Caco-2 (cell line): ENCODE data around the gene KMT2C. TPM values are rescaled to one million over a fixed set of nuclear protein-coding genes. Genes with fewer than 3 reads are reported as not detected.

Experiments used
- BruUV-seq: library from RNA; stranded (reverse); fragments of 400-500 nt; replicated peaks from 2 replicates; lab custom pipeline; 2021; lab: Mats Ljungman, UMichigan
- CTCF ChIA-PET: fragments of 300-600 bp; sonication (Branson Sonifier 250); formaldehyde crosslinking; loops from one replicate; lab custom pipeline; 2022; ENCODE audit warnings: antibody characterized with exemption; lab: Charles Lee
- POLR2A ChIA-PET: fragments of 300-600 bp; sonication (Branson Sonifier 250); formaldehyde crosslinking; loops from one replicate; lab custom pipeline; 2022; ENCODE audit warnings: antibody characterized with exemption; lab: Charles Lee
- DNase-seq, 2 experiments: peaks; one replicate each; pipeline versions ENCODE4 v3.0.0 to v3.0.0-alpha.2; 2020 to 2022
- H3K27me3 ChIP-seq: replicated peaks from 2 replicates; pipeline ENCODE4 v1.6.0; 2011; ENCODE audit warnings: low read length; ENCODE audit not compliant: control insufficient read depth, insufficient read depth
- H3K36me3 ChIP-seq: 2 replicates; pipeline ENCODE4 v1.5.1; 2011; ENCODE audit warnings: low read length; ENCODE audit not compliant: control insufficient read depth, insufficient read depth
- H3K4me1 ChIP-seq: fragments of 250-450 bp; sonication (Bioruptor Pico); 2 replicates; pipeline ENCODE4 v1.5.1; 2020; ENCODE audit warnings: mild to moderate bottlenecking
- H3K4me3 ChIP-seq: 2 replicates; pipeline ENCODE4 v1.5.1; 2011; ENCODE audit warnings: low read depth, mild to moderate bottlenecking, control low read depth, low read length
- H3K9me3 ChIP-seq: fragments of 250-450 bp; sonication (Bioruptor Pico); 2 replicates; pipeline ENCODE4 v1.5.1; 2020; ENCODE audit warnings: mild to moderate bottlenecking, moderate library complexity
- H3K27ac Mint-ChIP-seq: one replicate; pipeline ENCODE4 v1.8.0; 2022; ENCODE audit warnings: mixed read lengths; ENCODE audit not compliant: unreplicated experiment
- H3K27me3 Mint-ChIP-seq: one replicate; pipeline ENCODE4 v1.8.0; 2022; ENCODE audit warnings: mixed read lengths; ENCODE audit not compliant: insufficient read depth, unreplicated experiment
- H3K36me3 Mint-ChIP-seq: one replicate; pipeline ENCODE4 v1.8.0; 2022; ENCODE audit warnings: mild to moderate bottlenecking, mixed read lengths; ENCODE audit not compliant: insufficient read depth, unreplicated experiment
- H3K4me1 Mint-ChIP-seq: one replicate; pipeline ENCODE4 v1.8.0; 2022; ENCODE audit warnings: low read depth, mixed read lengths; ENCODE audit not compliant: unreplicated experiment
- H3K4me3 Mint-ChIP-seq: one replicate; pipeline ENCODE4 v1.8.0; 2022; ENCODE audit warnings: mild to moderate bottlenecking, moderate library complexity, mixed read lengths; ENCODE audit not compliant: unreplicated experiment
- H3K9me3 Mint-ChIP-seq: one replicate; pipeline ENCODE4 v1.8.0; 2022; ENCODE audit warnings: mixed read lengths; ENCODE audit not compliant: unreplicated experiment
- intact Hi-C: fragments of 100-400 bp; cut with micrococcal nuclease; formaldehyde crosslinking; loops from one replicate; pipeline ENCODE4 v1.10.0; 2022; ENCODE audit not compliant: unreplicated experiment
- total RNA-seq: library from RNA; stranded (reverse); gene quantifications from 2 replicates; pipeline ENCODE4 v1.2.3, GENCODE V29; 2022
- TF ChIP-seq, protein P1 (sequence below), 2 experiments: fragments of 200-600 bp in 1 of 2; IDR thresholded peaks; 1 replicate in 1 of 2; 2 replicates in 1 of 2; pipeline versions ENCODE4 v1.5.1 to v1.8.0; 2011 to 2022; ENCODE audit warnings: antibody characterized with exemption in 1 of 2, control low read depth in 1 of 2, inconsistent platforms in 1 of 2, low read depth in 1 of 2, low read length in 1 of 2, mild to moderate bottlenecking in 1 of 2, moderate library complexity in 1 of 2; ENCODE audit not compliant: insufficient read depth in 1 of 2, severe bottlenecking in 1 of 2, unreplicated experiment in 1 of 2

Gene KMT2C
- total RNA-seq, 1 experiment from 2014 or later = 59.5 TPM

DNA sequence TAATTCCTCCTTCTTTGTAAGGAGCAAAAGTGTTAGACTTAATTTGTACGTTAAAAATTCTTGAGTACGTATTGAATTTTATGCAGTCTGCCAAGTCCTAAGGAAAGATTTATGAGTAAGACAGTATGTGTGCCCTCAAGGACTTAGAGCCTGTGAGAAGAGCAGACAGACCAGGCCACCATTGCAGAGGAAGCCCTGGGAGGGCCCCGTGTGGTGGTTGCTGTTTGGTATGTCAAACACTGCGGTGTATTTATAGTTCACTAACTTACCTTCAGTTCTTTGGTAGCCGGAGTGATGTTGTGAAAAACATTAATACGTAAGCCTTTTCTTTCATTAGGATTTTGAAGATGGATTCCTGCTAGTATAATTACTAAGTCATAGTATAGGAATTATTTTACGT lies 327.4 kb downstream of the KMT2C start:
- H3K27me3 Mint-ChIP-seq = no peaks in the 10 kb centered on the region
- DNase-seq = peak; percentile 57 to 61
- ChIA-PET CTCF (no interaction called here), POLR2A (no interaction called here)
- Histone ChIP-seq H3K9me3 (no peaks in the 10 kb centered on the region), H3K27me3 (no peaks in the 10 kb centered on the region), H3K4me1 (no peaks in the 10 kb centered on the region), H3K4me3 (no peak overlapping the region), H3K36me3 (no peaks in the 10 kb centered on the region)
- H3K27ac Mint-ChIP-seq = no peak overlapping the region
- no peak overlapping the region for H3K4me3 Mint-ChIP-seq
- intact Hi-C loops = loop anchor here (1.0 to 2.0 kb wide), 2 partner anchors 32 to 116 kb away; no protein-coding TSS in a partner anchor
- TF ChIP-seq, protein P1, sequence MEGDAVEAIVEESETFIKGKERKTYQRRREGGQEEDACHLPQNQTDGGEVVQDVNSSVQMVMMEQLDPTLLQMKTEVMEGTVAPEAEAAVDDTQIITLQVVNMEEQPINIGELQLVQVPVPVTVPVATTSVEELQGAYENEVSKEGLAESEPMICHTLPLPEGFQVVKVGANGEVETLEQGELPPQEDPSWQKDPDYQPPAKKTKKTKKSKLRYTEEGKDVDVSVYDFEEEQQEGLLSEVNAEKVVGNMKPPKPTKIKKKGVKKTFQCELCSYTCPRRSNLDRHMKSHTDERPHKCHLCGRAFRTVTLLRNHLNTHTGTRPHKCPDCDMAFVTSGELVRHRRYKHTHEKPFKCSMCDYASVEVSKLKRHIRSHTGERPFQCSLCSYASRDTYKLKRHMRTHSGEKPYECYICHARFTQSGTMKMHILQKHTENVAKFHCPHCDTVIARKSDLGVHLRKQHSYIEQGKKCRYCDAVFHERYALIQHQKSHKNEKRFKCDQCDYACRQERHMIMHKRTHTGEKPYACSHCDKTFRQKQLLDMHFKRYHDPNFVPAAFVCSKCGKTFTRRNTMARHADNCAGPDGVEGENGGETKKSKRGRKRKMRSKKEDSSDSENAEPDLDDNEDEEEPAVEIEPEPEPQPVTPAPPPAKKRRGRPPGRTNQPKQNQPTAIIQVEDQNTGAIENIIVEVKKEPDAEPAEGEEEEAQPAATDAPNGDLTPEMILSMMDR (IDR thresholded peaks at IDR 0.05; ENCODE audit: insufficient read depth in 1 of 2, low read depth in 1 of 2, low read length in 1 of 2, severe bottlenecking in 1 of 2, unreplicated experiment in 1 of 2) = peak in 1 of 2 experiments; percentile 37
- no peaks in the 10 kb centered on the region for H3K9me3 Mint-ChIP-seq
- BruUV-seq = no TSS peak
- H3K36me3 Mint-ChIP-seq = peaks cover 32% of the 10 kb centered on the region
- peaks cover 16% of the 10 kb centered on the region for H3K4me1 Mint-ChIP-seq

DNA sequence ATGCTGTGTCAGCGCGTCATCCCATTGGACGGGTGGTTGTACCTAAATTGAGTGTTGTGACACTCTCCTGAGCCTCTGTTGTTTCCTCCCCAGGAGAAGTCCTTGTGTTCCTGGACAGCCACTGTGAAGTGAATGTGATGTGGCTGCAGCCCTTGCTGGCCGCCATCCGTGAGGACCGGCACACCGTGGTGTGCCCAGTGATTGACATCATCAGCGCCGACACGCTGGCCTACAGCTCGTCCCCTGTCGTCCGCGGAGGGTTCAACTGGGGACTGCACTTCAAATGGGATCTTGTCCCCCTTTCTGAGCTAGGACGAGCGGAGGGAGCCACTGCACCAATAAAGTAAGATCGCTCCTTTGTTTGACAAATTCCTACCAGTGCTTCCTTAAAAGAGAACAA lies 327.9 kb downstream of the KMT2C start:
- no peaks in the 10 kb centered on the region for H3K27me3 Mint-ChIP-seq
- intact Hi-C loops = loop anchor here (1.0 to 2.0 kb wide), 2 partner anchors 31 to 116 kb away; no protein-coding TSS in a partner anchor

GRCh38 chr7:152106990-152107389 lies 328.8 kb downstream of the KMT2C start:
- H3K4me1 Mint-ChIP-seq = peaks cover 20% of the 10 kb centered on the region
- H3K27ac Mint-ChIP-seq = no peak overlapping the region
- no peak overlapping the region for H3K4me3 Mint-ChIP-seq
- no peaks in the 10 kb centered on the region for H3K9me3 Mint-ChIP-seq
- H3K4me1 ChIP-seq = no peaks in the 10 kb centered on the region
- H3K27me3 ChIP-seq = no peaks in the 10 kb centered on the region
- TF ChIP-seq, protein P1 (IDR thresholded peaks at IDR 0.05; ENCODE audit: insufficient read depth in 1 of 2, low read depth in 1 of 2, low read length in 1 of 2, severe bottlenecking in 1 of 2, unreplicated experiment in 1 of 2) = no peak
- intact Hi-C loops = no loop called here
- H3K4me3 ChIP-seq = no peak overlapping the region
- ChIA-PET CTCF (no interaction called here), POLR2A (interaction anchor here (0.6 kb wide), 1 partner anchor 399 kb away, joined by 3 read pairs; no protein-coding TSS in a partner anchor)
- no TSS peak for BruUV-seq
- no peaks in the 10 kb centered on the region for H3K9me3 ChIP-seq
- H3K36me3 ChIP-seq = no peaks in the 10 kb centered on the region
- H3K27me3 Mint-ChIP-seq = no peaks in the 10 kb centered on the region
- DNase-seq = no peak
- peaks cover 32% of the 10 kb centered on the region for H3K36me3 Mint-ChIP-seq

More for the DNA sequence above, 327.9 kb downstream of the KMT2C start:
- Histone ChIP-seq H3K4me3 (no peak overlapping the region), H3K4me1 (no peaks in the 10 kb centered on the region), H3K9me3 (no peaks in the 10 kb centered on the region), H3K36me3 (no peaks in the 10 kb centered on the region), H3K27me3 (no peaks in the 10 kb centered on the region)
- Mint-ChIP-seq H3K4me3 (no peak overlapping the region), H3K36me3 (peaks cover 32% of the 10 kb centered on the region), H3K27ac (no peak overlapping the region), H3K9me3 (no peaks in the 10 kb centered on the region), H3K4me1 (peaks cover 20% of the 10 kb centered on the region)
- ChIA-PET CTCF (no interaction called here), POLR2A (no interaction called here)
- BruUV-seq = no TSS peak
- TF ChIP-seq, protein P1 (IDR thresholded peaks at IDR 0.05; ENCODE audit: insufficient read depth in 1 of 2, low read depth in 1 of 2, low read length in 1 of 2, severe bottlenecking in 1 of 2, unreplicated experiment in 1 of 2) = no peak
- DNase-seq = no peak
